GM23248 (cell line): ENCODE measurements around the gene MT1G.

Experiments
- EZH2 ChIP-seq: fragments of 200-600 bp; sonication (generic); IDR thresholded peaks from 2 replicates; pipeline ENCODE4 v1.6.1; 2018; ENCODE audit warnings: antibody characterized with exemption, mild to moderate bottlenecking; ENCODE audit not compliant: insufficient read depth, poor library complexity, severe bottlenecking
- EZH2phosphoT487 ChIP-seq: fragments of 200-600 bp; sonication (generic); IDR thresholded peaks from 2 replicates; pipeline ENCODE4 v1.6.1; 2018; ENCODE audit warnings: antibody characterized with exemption, moderate library complexity, mild to moderate bottlenecking, low read depth; ENCODE audit not compliant: insufficient read depth

DNA sequence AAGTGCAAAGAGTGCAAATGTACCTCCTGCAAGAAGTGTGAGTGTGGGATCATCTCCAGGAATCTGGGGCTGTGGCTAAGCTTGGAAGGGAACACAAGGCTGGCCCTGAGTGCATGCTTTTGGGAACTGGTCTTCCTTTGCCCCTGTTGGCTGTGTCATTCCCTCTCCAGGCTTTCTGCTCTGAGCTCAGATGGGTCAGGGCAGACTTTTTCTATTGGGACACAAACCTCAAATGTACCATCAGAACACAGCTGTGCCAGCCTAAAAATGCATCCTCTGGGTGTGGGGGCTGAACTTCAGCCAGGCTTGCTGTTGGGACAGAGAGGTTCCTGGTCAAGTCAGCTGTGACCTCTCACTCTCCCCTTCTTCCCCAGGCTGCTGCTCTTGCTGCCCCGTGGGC is 15.3 kb downstream of the MT1G start:
- TF ChIP-seq EZH2 = no peak
- no peak for TF ChIP-seq EZH2phosphoT487
